ENCODE results near the gene MYL12B. TPM values are rescaled to one million over a fixed set of nuclear protein-coding genes. Genes with fewer than 3 reads are reported as not detected.

MYL12B gene
- total RNA-seq, 1 experiment from 2014 or later = 315 TPM

- in situ Hi-C loops (cut with HindIII; ENCODE audit: low pct_unique_long_range_greater_than_20kb, low sequenced_read_pairs) = no loop called here
- DNase-seq (ENCODE audit: low read depth, low spot score) = no peak
These were observed 58.0 kb downstream of the MYL12B start for GRCh38 chr18:3319894-3320454.

DNA sequence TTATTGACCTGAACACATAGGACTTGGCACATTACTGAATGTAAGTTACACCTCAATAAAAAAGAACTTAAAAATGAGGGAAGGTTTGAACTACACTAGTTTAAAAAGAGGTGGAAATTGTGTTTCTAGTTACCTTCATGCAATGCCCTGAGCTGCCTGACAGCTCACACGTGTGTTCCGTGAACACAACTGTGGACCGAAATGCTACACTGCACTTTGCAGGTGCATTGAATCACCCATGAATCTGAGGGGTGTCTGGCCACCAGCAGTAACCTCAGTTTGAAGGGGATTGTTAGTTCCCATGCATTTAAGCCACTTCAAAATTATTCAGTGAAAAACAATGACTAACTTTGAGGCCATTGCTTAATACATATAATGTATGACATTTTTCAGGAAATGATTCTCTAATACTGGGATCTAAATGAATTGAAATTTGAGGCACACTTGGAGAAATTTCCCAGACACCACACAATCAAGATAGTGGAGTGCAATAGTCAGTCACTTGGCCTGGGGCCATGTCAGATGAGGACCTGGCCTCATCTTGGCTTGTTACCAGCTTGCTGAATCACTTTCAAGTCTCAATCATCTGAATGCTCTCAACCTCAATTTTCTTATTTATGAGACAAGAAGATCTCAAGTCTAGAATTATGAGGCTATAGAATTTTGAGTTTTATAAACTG lies 59.3 kb downstream of the MYL12B start:
- in situ Hi-C loops (cut with HindIII; ENCODE audit: low pct_unique_long_range_greater_than_20kb, low sequenced_read_pairs) = no loop called here
- DNase-seq (ENCODE audit: low read depth, low spot score) = peak; percentile 79

DNA sequence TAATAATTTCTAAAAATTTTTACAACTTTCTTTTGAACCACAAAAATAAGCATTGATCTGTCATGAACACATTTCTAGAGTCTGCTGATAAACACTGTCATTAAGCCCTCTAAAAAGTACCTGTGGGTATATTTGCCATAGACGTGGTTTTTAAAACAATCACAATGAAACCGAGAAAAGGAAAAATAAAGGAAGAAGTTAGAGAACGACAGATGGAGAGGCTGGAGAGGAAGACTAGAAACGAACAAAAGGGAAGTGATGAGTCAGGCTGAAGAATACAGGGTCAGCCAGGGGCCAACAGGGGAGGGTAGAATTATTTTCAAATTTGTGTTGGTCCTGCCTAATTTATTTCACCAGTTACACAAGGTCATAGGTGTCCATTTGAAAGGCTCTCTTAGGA lies 62.0 kb downstream of the MYL12B start:
- no peak for DNase-seq (ENCODE audit: low read depth, low spot score)
- in situ Hi-C loops (cut with HindIII; ENCODE audit: low pct_unique_long_range_greater_than_20kb, low sequenced_read_pairs) = no loop called here

Other genes with a start within 250 kb of the MYL12B start
- 11.7 and 12.9 TPM in 2 replicates for gene LPIN2, start 249.0 kb upstream of the MYL12B start, total RNA-seq (2014; rRNA removed; shearing (Covaris generic))
- 0.26 and 0.72 TPM in 2 replicates for gene MYOM1, start 42.2 kb upstream of the MYL12B start, total RNA-seq (2014; rRNA removed; shearing (Covaris generic))
- 528 and 560 TPM in 2 replicates for gene MYL12A, start 14.3 kb upstream of the MYL12B start, total RNA-seq (2014; rRNA removed; shearing (Covaris generic))
- 191 and 210 TPM in 2 replicates for gene TGIF1, start 188.0 kb downstream of the MYL12B start, total RNA-seq (2014; rRNA removed; shearing (Covaris generic))